WERI-Rb-1 (cell line): Measurements from ENCODE around the gene VPS33A.

Experiments used
- DNase-seq: peaks from one replicate; pipeline ENCODE4 v3.0.0-alpha.2; 2020
- H3K27ac ChIP-seq: fragments of 250-450 bp; sonication (Bioruptor Pico); 2 replicates; pipeline ENCODE4 v1.5.1; 2020; ENCODE audit warnings: mild to moderate bottlenecking, moderate library complexity
- H3K27me3 ChIP-seq: fragments of 250-450 bp; sonication (Bioruptor Pico); 2 replicates; pipeline ENCODE4 v1.5.1; 2021; ENCODE audit warnings: mild to moderate bottlenecking, low read depth, moderate library complexity; ENCODE audit not compliant: insufficient read depth, severe bottlenecking
- H3K36me3 ChIP-seq: fragments of 250-450 bp; sonication (Bioruptor Pico); 2 replicates; pipeline ENCODE4 v1.5.1; 2020; ENCODE audit warnings: mild to moderate bottlenecking, moderate library complexity
- H3K4me3 ChIP-seq: 2 replicates; pipeline ENCODE4 v1.5.1; 2011; ENCODE audit warnings: low read depth, mild to moderate bottlenecking, control low read depth, low read length
- H3K9me3 ChIP-seq: fragments of 250-450 bp; sonication (Bioruptor Pico); 2 replicates; pipeline ENCODE4 v1.5.1; 2021; ENCODE audit warnings: mild to moderate bottlenecking, moderate library complexity; ENCODE audit not compliant: severe bottlenecking
- CTCF ChIP-seq: IDR thresholded peaks from 2 replicates; pipeline ENCODE4 v1.5.1; 2011; ENCODE audit warnings: low read depth, mild to moderate bottlenecking, control low read depth, inconsistent platforms, low read length

VPS33A gene

GRCh38 chr12:122245553-122245952 lies 20.7 kb downstream of the VPS33A start:
- Histone ChIP-seq H3K36me3 (peaks cover 7% of the 10 kb centered on the region), H3K4me3 (no peak overlapping the region), H3K27ac (no peak overlapping the region), H3K9me3 (no peaks in the 10 kb centered on the region), H3K27me3 (no peaks in the 10 kb centered on the region)
- TF ChIP-seq CTCF = no peak
- no peak for DNase-seq

- Histone ChIP-seq H3K9me3 (no peaks in the 10 kb centered on the region), H3K27me3 (no peaks in the 10 kb centered on the region), H3K36me3 (peaks cover 6% of the 10 kb centered on the region), H3K4me3 (no peak overlapping the region), H3K27ac (no peak overlapping the region)
- TF ChIP-seq CTCF = no peak
- no peak for DNase-seq
Measured at GRCh38 chr12:122244565-122245371, 21.5 kb downstream of the VPS33A start.

GRCh38 chr12:122243965-122244364 lies 22.3 kb downstream of the VPS33A start:
- H3K36me3 ChIP-seq = no peaks in the 10 kb centered on the region
- H3K9me3 ChIP-seq = no peaks in the 10 kb centered on the region
- no peak for DNase-seq
- TF ChIP-seq CTCF = no peak
- H3K27ac ChIP-seq = no peak overlapping the region
- H3K27me3 ChIP-seq = no peaks in the 10 kb centered on the region
- H3K4me3 ChIP-seq = no peak overlapping the region

- H3K4me3 ChIP-seq = no peak overlapping the region
- TF ChIP-seq CTCF = no peak
- no peaks in the 10 kb centered on the region for H3K27me3 ChIP-seq
- DNase-seq = peak; percentile 41
- peaks cover 15% of the 10 kb centered on the region for H3K36me3 ChIP-seq
- no peaks in the 10 kb centered on the region for H3K9me3 ChIP-seq
- no peak overlapping the region for H3K27ac ChIP-seq
Measured at GRCh38 chr12:122238861-122239260, 27.4 kb downstream of the VPS33A start.

GRCh38 chr12:122235741-122236140 lies 30.6 kb downstream of the VPS33A start:
- TF ChIP-seq CTCF = no peak
- Histone ChIP-seq H3K27ac (no peak overlapping the region), H3K27me3 (no peaks in the 10 kb centered on the region), H3K36me3 (peaks cover 32% of the 10 kb centered on the region), H3K4me3 (no peak overlapping the region), H3K9me3 (no peaks in the 10 kb centered on the region)
- no peak for DNase-seq

- DNase-seq = no peak
- Histone ChIP-seq H3K27ac (no peak overlapping the region), H3K9me3 (no peaks in the 10 kb centered on the region), H3K27me3 (no peaks in the 10 kb centered on the region), H3K36me3 (peaks cover 33% of the 10 kb centered on the region), H3K4me3 (no peak overlapping the region)
- TF ChIP-seq CTCF = no peak
Measured at GRCh38 chr12:122232691-122233090, 33.6 kb downstream of the VPS33A start.
